Right renal pelvis (tissue), 4 donors: Measurements from ENCODE around the gene PUSL1. TPM values are rescaled to one million over a fixed set of nuclear protein-coding genes. Genes with fewer than 3 reads are reported as not detected.

ENCODE experiments used
- DNase-seq, 4 donors: peaks; one replicate each; pipeline ENCODE4 v3.0.0-alpha.2; 2013; ENCODE audit warnings: low read depth in 4 of 4, low spot score in 3 of 4, missing footprints in 1 of 4
- polyA plus RNA-seq, 4 donors: library from polyadenylated mRNA; unstranded; fragments of 120-200 nt; gene quantifications; one replicate each; pipeline ENCODE4 v1.2.1, GENCODE V29; 2013; ENCODE audit not compliant: insufficient read length in 4 of 4

Gene PUSL1
- polyA plus RNA-seq, 4 donors: 6.5 to 12.2 (median 7.2) TPM

DNA sequence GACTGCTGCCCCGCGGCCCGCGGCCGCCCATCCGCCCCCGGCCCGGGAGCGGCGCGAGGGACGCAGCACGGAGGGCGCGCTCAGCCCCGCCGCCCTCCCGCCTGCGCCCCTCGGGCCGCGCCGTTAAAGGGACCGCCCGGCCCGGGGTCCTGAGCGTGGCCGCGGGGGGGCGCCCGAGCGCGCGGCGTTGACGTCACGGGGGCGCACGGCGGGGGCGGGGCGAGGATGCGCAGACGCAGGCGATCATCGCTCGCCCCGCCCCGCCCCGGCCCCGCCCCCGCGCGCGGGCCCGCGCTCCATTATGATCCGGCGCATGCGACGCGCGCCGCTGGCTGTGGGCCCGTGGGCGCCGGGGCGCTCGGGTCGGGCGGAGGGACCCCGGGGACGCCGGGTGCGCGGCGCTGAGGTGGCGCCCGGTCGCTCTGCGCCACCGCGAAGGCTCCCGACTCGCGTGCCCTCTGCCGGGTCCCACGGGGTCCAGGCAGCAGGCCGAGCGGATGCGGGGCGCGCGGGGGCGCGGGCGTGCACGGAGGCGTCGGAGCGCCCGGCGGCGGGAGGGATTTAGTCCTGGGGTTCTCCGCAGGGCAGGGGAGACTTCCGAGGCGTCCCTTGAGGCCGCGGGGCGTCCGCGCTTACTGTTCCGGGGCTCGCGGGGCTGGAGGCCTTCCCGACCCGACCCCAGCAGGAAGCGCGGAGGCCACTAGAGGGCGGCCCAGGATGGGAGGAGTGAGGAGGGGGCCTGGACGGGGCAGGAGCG, 41.0 kb downstream of the PUSL1 start, which contains the start of gene DVL1:
Gene DVL1 (minus strand): TSS at position 163 of the 757 bp plus-strand sequence. CDS start 353 bp downstream, outside the sequence.
- DNase-seq: peak in 1 of 4 donors; percentile 72

DNA sequence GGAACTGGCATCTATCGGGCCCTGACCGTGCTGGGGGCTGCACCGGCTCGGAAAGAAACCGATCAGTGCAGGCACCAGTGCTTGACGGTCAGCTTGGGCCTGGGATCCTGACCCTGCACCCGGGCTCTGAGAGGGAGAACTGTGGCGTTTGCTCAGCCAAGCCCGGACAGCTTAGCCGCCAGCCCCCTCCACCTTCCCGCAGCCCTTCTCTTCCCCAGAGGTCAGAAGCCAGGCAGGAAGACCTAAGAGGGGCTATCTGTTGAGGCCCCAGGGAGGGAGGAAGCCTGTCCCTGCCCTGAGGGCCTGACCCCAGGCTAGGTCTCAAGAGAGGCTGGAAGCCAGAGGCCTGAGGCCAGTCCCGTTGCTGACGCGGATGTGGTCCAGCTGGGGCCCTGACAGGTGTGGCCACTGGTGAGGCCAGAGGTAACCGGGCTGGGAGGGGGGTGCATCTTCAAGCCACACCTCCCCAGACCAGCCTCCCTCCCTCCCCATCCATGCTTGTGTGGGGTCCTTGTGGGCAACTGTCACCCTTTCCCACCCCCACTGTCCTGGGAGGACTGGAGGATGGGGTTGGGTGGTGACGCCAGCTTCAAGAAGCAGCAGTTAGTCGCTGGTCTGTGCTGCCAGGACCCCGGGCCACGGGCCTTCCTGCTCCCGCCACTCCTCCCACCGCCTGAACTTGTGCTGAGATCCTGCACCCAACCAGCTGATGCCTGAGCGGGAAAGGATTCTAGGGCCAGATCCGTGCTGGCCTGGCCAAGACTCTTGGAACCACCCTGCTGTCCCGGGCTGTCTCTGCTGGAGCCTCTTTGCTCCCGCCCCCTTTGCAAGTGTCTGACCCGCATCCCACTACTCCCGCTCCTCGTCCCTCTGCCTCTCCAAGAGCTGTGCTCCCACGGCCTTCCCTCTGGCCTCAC, 43.4 kb downstream of the PUSL1 start:
- no peak for DNase-seq

DNA sequence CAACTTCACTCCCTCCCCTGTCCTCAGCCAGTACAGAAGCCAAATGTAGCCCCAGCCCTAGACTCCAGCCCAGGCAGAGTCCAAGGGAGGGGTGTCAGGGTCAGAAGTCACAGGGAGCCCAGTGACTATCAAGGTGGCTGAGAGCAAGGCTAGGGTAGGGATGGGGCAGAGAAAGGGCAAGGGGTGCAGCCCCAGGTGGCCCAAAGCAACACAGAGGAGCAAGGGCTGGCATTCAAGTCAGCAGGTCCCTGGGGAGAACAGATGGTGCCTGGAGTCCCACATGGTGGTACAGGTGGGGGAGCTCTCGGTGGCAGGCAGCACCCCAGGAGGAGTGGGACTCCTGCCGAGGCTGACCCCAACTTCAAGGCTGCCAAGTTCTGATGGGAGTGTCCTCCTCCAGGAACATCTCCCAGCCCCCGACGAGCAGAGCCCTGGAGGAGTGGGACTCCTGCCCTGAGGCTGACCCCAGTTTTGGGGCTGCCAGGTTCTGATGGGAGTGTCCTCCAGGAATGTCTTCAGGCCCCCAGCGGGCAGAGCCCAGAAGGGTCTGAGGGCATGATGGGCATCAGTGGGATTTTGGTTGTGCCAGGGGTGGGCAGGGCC, 44.5 kb downstream of the PUSL1 start:
- no peak for DNase-seq

DNA sequence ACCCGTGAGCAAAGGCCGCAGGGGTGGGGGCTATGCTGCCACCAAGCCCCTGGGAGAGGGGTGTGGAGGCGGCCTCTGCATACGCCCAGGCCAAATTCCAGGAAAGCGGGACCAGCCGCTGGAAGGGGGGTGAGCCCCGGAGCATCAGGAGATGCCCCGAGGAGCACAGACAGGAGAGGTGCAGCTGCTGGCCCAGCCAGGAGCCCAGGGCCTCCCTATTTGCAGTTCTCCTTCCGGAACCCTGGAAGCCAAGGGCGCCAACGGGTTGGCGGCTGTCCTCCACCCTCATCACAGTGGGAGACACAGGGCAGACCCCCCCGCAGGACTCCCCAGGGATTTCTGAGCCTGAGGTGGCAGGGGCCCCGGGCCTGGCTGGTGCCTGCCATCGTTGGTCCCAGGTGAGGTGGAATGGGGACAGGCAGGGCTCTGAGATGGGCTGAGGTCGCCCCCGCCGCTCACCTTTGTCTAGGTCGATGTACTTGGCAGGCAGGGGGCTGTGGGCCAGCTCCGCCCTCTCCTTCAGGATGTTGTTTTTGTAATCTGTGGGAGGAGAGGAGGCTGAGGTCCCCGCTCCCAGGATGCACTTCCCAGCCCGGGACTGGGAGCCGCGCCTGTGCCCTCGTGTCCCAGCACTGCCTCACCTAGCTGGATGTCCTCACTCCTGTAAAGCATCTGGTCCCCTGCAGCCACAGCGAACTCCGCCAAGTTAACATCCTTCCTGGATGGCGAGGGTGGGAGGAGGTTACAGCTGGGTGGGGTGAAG, 45.2 kb downstream of the PUSL1 start:
- DNase-seq: no peak

DNA sequence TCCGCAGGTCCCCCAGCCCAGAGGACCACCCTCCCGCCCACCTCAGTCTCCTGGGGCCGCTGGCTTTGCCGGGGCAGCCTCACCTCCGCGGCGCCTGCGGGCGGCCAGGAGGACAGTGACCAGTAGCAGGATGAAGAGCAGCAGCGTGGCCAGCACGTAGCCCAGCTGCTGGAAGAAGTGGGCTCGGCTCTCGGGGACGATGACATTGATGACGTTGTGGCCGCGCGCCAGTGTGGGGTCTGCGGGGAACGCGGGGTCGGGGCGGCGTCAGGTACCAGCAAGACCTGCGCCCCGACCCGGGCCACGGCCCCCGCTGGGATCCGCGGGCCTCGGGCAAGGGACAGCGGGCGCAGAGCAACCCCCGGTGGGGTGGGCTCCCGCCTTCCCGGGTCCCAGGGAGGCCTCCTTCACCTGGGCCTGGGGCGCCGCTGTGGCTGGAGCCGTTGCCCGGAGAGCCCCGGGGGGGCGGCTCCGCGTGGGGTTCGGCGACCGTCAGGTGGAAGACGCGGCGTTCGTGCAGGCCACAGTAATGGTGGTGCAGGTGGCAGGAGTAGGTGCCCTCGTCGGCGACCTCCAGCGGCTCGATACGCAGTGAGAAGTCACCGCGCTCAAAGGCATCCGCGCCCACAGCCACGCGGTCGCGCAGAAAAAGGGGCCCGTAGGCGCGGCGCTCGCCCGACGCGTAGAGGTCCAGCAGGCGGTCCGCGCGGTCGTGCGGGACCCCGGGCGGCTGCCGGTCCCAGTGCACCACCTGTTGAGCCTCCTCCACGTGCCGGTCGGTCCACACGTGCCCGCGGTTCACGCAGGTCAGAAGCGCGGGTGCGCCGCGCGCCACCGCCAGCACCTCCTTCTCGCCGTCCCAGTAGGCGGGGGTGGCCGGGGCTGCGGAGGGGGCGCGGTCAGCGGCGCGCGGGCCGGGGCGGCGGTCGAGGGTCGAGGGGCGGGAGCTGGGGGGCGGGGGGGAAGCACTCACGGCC, 46.2 kb downstream of the PUSL1 start:
- DNase-seq: no peak

DNA sequence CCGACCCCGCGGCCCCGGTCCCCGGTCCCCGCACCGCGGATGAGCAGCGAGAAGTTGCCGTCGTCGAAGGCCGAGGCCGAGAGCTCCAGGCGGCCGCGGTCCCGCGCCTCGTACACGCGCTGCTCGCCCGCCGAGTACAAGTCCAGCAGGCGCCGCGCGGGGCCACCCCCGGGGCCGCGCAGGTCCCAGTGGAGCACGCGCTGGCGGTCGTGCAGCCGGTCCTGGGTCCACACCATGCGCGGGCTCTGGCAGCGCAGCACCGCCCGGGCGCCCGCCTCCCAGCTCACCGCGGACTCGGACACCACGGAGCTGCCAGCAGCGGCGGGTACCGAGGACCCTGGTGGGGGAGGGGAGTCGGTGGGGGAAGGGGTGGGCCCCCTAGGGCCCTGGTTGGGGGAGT, 47.0 kb downstream of the PUSL1 start:
- no peak for DNase-seq

DNA sequence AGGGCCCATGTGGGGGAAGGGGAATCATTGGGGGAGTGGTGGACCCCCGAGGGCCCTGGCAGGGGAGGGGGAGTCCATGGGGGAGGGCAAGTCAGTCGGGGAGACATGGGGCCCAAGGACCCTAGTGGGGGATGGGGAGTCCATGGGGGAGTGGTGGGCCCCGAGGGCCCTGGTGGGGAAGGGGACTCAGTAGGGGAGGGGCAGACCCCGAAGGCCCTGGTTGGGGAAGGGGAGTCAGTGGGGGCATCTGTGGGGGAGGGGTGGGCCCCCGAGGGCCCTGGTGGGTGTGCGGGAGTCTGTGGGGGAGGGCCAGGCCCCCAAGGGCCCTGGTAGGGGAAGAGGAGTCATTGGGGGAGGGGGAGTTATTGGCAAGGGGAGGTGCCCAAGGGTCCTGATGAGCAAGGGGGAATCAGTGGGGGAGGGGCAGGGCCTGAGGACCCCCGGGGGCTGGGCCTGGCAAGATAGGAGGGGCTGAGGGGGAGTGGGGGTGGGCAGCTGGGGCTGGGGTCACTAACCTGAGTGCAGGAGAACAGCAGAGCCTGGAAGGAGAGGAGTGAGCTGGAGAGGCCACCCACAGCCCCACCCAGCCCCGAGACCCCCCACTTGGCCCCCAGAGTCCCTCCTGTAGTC, 47.9 kb downstream of the PUSL1 start:
- no peak for DNase-seq

DNA sequence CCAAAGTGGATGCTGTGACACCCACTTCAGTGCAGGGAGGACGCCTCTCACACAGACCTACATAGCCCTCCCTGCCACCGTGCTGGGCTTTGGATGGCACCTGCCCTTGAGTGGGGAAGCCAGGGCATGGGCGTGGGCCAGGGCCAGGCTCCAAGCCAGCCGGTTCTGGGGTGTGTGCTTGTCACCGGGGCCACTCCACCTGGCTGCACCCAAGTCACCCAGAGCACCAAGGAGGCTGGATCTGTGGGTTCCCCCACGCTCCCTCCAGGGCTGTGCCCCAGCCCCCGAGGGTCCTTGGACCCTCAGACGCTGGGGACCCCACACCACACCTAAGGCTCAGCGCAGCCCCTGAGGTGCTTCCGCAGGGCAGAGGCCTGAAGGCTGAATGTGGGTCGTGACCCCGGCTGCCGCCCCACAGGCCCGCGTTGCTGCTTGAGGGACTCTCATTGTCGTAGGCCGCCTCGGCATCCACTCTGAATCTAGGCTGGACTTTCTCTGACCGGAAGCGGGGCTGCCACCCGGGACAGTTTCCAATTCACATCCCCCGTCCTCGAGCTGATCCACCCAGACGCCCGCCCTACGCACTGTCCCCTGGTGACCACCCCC, 48.5 kb downstream of the PUSL1 start:
- no peak for DNase-seq

DNA sequence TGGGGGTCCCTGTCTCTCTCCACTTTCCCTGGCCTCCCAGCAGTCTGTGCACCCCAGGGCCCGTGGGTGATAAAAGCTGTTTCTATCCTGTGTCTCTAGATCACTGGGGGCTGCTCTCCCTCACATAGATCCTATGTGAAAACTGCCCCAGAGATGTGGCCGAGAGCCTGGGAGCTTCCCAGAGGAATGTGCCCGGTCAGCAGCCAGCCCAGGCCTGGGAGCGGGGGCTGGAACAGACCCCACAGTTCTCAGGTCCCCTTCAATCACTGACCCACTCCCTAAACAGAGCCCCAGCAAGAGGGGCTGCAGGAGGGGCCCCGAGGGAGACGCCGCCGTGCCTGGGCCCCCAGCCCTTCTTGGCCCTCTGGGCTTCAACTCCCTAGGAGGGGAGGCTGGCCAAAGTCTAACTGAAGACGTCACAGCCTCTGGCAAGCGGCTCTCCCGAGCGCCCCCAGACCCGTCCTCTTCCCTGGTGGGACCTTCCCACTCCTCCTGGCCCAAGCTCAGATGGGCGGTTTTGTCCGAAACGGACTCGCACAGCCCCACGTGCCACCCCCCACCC, 49.6 kb downstream of the PUSL1 start:
- DNase-seq: no peak

DNA sequence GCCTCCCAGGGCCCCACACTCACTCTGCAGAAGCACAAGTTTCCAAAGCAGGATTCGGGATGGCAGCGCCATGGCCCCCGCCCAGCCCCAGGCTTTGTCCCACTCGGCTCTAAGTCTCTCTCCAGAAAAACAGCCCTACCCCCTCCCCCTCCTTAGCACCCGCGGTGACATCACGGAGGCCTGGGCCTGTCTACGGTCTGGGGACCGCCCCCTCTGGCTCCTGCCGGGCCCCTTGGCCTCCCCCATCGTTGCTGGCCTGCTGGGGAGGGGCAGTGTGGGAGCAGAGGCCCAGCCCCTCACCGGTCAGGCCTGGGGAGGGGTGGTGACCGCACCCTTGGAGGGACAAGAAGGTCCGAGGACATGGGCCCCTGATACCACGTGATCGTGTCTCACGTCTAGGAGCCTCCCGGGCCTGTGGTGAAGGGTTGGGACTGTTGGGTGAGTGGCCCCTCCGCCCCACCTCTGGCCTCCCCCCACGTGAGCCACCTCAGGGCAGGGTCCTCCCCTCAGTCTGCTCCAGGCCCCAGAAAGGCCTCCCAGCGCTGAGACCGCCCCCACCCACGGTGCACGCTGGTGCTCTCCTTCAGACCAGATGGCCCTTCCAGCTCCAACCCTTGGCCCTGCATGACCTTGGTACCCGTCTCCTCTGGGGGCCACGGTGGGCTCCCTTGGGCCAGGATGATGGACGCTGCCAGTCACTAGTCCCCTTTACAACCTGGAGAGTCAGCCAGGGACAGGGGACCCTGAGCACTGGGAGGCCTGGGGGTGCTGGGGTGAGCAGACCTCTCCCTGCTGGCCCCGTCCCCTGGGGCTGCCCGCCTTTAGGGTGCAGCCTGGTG, 50.3 kb downstream of the PUSL1 start, which contains the start of gene MXRA8:
Gene MXRA8 (minus strand): TSS at position 123 of the 839 bp plus-strand sequence. CDS start 51 bp downstream, at position 72.
- peak in 2 of 4 donors; percentile 62 to 71 for DNase-seq

DNA sequence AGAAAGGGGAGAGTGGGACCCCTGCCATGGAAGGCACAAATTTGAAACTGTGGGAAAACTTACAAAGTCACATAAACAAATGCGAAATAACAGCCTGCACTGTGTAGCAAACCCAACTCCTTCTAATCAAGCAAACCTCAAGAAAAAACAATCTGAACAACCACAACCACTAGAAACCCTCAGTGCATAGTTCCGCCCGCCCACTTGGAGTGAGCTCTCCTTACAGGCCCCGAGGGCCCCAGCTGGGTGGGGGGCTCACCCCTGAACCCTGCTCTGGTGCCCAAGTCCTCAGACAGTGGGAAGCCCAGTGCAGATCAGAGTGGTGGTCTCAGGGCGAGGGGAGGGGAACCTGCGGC, 50.9 kb downstream of the PUSL1 start:
- no peak for DNase-seq

DNA sequence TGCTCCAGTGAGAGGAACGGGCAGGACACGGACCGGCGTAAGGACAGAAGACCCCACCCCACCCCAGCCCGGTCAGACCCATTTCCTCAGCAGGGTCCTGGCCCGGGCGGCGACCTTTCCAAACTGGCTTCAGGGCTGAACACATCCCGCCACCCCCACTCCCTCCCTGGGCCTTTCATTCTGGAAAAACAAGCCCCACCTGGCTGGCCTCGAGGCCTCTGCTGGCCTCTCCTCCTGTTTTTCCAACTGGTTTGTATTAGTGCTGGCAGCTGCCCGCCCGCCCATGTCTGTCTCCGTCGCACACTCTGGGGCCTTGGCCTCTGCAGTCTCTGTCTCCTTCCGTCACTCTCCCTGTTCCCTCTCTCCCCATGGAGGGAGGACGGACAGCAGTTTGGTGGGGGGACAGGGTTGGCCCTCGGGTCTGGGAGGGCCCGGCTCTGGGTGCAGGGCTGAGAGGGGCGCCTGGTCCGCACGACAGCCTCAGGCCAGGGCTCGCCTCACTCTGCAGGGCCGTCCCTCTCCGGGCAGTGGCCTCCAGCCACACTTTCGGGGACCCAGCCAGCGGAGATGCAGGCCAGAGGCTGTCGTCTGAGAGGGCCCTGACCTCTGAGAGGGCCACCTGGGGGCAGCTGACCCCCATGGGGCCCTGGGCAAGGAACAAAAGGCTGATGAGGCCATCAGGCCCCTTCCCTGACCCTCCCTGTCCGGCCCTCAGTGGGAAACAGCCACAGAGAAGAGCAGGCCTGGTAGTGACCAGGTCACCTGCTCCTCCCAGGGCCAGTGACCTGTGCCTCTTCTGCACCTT, 51.5 kb downstream of the PUSL1 start:
- DNase-seq: no peak

DNA sequence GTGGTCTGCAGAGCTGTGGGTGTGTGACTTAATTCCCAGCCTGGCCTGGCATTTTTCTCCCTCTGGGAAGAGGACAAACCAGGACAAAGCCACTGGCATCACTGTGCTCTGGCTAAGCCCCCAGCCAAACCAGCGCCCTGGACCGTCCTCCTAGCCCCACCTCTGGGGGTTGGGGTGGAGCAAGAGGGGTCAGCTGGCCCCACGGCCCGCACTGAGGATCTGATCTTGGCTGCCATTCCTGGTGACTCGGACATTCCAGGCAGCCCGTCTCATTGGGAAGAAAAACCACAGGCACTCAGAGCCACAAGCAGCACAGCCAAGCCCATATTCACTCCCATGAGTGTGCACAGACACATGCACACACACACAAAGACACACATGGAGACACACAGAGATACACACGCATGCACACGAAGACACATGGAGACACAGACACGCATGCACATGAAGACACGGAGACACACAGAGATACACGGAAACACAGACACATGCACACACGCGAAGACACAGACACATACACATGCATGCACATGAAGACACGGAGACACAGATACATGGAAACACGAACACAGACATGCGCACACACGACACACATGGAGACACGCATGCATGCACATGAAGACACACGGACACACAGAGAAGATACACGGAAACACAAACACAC, 52.2 kb downstream of the PUSL1 start:
- no peak for DNase-seq
